Epidermal melanocyte (primary cell): ENCODE data around the gene SSMEM1.
A peak's percentile ranks its signal among the peaks of the same experiment; 100 is the strongest.
"Not testable (repeated sequence)": the region's sequence is repeated elsewhere in the genome, so short reads cannot be mapped to it uniquely, and the experiment has no call there.

Experiments used
- DNase-seq: peaks from one replicate; pipeline ENCODE4 v3.0.0; 2011; ENCODE audit warnings: low spot score; ENCODE audit not compliant: insufficient read length

SSMEM1 gene, protein sequence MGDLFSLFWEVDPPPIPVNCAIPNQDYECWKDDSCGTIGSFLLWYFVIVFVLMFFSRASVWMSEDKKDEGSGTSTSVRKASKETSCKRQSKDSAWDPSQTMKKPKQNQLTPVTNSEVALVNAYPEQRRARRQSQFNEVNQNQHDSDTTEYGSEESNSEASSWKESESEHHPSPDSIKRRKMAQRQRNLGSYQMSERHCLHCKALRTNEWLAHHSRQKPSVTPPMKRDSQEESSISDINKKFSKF

DNA sequence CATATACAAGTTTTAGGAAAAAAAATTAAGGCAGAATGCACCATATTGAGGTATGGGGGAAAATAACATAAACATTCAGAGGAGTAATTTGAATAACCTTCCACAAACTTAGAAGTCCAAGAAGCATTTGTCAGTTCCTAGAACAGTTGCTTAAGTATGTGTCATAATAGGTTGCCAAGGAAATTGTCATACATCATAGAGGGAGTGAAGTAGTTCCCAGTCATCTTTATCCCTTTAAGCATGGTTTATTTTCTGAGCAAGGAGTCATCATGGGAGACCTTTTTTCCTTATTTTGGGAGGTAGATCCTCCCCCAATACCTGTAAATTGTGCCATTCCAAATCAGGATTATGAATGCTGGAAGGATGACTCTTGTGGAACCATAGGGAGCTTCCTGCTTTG, at the start of gene SSMEM1:
SSMEM1 (plus strand) TSS at position 219 of the 400 bp plus-strand sequence; CDS start at position 270, 51 bp downstream.
- no peak for DNase-seq

DNA sequence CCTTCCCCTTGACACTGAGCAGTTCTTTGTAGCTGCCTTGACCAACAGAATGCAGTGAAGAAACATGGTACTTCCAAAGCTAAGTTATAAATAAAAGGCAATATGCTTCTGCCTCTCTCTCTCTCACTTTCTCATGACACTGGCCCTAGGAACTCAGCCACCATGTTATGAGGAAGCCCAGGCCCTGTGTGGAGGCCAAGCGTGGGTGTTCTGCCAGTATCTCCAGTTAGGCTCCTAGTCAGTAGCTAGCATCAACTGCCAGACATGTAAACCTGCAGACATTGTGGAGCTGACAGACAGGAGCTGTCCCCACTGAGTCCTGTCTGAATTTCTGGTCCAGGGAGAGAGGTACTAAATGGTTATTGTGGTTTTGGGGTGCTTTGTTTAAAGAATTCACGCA, 47.6 kb upstream of the SSMEM1 start:
- DNase-seq: no peak

DNA sequence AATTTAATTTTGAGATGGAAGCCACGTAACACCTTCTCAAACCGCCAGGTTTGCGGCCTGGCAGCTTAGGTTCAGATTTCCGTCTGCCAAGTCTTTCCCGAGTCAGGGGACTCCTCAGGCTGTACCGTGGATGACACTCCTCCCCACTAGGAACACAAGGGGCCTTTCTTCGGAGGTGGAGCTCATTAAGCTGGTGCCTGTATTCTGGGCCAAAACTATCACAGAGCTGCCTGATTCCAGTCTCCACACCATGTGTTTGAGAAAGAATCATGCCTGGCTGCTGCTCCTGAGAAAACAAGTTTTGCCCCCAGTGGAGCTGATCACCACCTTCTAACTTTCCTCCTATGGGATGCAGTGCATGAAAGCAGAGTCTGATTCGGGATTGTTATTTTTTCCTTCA, 47.2 kb upstream of the SSMEM1 start:
- no peak for DNase-seq

DNA sequence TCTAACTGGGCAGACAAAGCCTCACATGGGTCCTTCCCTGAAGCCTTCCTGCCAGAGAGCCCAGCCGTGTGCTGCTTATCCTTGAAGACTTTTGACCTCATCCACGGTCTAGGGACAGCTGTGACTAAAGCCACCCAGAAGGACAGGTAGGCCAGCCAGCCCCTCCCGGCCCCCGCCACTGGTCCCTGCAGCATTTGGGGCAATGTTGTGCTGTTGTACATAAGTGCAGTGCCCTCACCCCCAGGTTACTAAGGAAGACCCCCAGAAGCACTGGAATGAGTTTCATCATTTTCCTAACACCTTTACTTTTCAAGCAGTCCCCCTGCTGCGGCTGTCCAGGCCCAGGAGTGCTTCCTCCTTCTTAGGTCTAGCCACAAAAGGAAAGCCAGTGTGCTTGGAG, 45.5 kb upstream of the SSMEM1 start:
- no peak for DNase-seq

DNA sequence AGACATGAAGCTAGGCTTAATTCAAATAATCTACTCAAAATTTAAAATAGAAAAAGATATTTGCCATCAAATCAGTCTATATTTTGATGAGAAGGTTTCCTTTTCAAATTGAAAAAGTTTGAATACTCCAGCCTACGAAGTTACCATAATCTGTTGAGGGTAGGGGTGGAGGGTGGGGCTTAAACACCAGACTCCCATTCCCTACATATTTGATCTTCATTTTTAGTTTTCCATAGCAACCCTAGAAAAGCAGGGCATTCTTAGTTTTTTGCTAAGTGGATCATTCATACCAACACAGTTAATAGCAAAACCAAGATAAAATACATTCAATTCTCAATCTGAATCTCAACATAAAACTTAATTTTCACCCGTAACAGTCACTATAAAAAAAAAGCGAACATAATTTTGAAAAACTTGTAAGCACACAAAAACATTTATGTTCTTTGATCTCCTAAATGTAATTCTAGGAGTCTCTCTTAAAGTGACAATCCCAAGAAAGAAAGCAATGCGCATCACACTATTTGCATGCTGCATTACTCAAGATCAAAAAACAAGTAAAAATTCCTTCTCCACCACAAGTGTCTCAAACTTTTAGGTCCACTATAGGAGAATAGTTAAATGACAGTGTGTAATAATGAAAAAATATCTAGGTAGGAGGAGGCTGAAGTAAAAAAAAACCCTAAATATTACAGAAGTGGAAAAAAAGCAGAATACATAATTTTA, 33.3 kb upstream of the SSMEM1 start:
- no peak for DNase-seq

DNA sequence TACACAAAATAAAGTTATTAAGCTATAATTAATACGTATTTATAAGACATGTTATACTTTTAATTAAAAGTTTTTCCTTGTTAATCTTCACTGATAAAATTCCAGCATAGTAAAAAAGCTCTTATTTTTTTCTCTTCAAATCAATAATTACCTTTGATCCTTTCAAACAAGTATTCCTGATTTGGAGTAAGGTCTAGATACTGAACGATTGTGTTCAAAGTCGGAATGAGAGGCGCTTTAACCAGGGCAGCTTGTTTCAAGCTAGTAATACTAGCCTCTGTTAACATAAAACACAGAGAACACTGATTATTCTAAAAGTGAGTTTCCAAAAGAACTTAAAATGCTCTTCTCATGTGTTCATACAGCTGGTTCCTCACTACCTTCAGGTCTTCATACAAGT, 29.4 kb upstream of the SSMEM1 start:
- DNase-seq: no peak

DNA sequence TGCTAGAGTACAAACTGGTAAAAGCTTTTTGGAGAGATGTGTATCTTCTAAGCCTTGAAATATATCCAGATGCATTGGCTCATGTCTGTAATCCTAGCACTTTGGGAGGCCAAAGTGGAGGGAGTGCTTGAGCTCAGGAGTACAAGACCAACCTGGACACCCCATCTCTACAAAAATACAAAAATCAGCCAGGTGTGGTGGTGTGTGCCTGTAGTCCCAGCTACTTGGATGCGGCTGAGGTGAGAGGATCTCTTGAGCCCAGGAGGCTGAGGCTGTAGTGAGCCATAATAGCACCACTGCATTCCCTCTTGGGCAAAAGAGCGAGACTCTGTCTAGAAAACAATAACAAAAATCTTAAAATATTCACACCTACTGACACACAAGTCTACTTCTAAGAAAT, 28.0 kb upstream of the SSMEM1 start:
- DNase-seq: no peak

DNA sequence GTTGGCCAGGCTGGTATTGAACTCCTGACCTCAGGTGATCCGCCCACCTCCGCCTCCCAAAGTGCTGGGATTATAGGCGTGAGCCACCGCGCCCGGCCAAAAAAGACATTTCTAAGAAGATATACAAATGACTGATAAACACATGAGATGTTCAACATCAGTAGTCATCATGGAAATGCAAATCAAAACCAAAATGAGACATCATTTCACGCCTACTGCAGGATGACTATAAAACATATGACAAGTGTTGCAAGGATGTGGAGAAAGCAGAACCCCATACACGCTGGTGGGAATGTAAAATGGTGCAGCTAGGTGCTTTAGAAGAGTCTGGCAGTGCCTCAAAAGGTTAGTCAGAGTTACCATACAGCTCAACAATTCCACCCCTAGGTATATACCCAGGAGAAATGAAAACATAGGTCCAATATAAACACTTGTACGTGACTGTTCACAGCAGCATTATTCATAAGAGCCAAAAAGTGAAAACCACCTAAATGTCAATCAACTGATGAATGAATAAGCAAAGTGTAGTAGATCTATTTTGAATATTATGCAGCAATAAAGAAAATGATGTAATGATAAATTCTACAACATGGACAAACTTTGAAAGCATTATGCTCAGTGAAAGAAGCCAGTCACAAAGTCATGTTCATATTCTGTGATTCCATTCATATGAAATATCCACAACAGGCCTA, 26.9 kb upstream of the SSMEM1 start:
- DNase-seq: no peak

DNA sequence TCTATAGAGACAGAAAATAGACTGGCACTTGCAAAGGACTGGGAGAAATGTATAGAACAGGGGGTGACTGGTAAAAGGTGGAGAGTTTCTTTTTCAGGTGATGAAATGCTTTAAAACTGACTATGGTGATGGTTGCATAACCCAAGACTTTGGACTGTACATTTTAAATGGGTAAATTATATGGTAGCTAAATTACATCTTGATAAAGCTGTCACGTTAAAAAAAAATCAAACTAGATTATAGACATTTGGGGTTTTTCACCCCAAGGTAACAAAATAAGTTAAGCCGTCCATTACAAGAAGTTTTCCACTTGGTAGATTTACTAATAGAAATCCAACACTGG, 26.4 kb upstream of the SSMEM1 start:
- no peak for DNase-seq

DNA sequence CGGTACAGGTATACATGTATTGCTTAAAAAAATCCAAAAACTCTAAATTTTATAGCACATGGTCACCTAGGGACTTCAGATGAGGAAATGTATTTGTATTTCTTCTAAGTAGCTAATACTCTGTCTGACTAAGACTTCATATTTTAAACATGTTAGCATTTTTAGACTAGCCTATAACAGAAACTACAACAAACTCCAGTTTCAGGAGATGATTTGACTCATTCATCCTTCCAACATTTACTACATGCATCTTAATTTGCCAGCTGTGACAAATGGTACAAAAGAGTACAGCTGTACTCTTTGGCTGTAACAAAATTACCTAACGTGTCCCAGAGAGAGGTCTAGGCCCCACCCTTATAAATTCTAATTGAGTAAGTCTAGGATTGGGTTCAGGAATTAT, 24.7 kb upstream of the SSMEM1 start:
- no peak for DNase-seq

DNA sequence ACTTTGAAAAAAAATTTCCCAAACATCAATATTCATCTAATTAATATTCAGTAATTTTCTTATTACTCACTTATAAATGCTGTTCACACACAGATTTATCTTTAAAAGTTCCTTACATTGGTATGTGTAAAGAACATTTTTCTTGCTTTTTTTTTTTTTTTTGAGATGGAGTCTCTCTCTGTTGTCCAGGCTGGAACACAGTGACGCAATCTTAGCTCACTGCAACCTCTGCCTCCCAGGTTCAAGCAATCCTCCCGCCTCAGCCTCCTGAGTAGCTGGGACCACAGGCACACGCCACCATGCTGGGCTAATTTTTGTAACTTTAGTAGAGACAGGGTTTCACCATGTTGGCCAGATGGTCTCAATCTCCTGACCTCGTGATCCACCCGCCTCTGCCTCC, 23.3 kb upstream of the SSMEM1 start:
- DNase-seq: not testable (repeated sequence)

DNA sequence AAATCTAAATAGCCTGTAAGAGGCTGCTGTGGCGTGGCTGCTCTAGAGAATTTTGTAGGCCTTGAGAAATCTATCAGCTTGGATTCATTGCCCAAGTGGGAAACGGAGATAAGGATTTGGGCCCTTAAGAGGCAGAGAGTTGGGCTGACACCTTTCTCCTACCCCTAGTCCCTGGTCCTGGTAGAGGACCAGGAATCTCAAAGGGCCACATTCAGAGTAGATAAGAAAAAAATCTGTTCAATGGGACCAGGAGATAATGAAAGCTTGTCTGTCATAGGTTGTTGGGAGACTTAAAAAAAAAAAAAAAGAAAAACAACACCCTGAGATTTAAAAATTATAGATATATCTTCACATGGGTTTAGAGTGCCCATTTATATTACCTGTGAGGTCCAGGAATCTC, 20.3 kb upstream of the SSMEM1 start:
- DNase-seq: no peak

DNA sequence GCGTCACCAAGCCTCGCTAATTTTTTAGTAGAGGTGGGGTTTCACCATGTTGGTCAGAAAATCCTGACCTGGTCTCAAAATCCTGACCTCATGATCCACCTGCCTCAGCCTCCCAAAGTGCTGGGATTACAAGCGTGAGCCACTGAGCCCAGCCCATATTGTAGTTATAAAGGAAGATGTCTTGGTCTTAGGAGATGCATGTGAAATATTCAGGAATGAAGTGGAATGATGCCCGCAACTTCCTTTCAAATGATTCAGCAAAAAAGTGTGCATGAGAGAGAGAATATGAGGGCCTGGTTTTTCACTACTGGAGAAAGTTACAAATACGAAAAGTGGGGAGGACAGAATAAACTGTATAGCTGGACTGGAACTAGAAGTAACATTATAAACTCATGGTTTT, 18.3 kb upstream of the SSMEM1 start:
- no peak for DNase-seq

DNA sequence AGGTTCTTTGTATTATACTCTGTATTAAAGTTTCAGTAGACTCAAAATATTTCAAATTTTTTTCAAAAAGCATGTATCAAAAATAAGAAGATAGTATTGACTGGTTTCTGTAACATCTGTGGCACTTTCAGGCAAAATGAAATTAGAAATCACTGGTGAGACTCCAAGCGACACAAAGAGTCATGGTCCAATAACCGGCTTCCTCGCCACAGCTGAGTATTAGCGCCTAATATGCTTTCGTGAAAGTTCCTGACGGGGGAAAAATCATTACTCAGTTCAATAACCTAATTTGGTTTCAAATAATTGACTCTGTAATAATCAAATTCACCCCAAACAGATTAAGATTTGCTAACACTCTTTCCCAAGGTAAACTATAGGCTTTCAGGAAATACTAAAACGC, 15.9 kb upstream of the SSMEM1 start:
- no peak for DNase-seq

DNA sequence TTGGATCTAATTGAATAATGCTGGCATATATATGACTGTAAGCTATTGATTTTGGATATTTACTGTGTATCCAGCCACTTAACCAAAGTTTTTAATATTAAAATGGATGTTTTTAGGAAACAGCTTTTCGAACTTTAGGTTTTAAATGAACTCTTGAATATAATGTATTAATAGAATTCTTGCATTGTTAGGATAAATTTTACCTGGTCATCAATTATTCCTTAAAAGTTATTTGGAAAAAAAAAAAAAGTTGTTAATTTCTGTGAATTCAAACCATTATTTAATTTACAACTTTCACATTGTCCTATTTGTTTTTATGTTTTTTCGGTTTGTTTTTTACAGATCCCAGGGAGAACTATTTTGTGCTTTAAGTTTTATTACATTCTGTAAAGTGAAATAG, 12.3 kb upstream of the SSMEM1 start:
- DNase-seq: no peak

DNA sequence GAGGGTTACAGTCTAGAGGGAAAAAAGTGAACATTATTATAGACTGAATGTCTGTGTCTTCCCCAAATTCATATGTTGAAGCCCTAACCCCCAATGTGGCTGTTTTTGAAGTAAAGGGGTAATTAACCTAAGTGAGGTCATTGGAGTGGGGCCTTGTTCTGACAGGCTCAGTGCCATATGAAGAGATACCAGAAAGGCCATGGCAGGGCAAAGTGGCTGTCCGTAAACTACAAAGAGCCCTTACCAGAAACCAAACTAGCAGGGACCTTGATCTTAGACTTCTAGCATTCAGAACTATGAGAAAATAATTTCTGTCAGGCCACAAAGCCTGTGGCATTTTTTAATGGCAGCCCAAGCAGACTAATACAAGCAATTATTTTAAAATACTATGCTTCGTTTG, 11.2 kb upstream of the SSMEM1 start:
- no peak for DNase-seq

DNA sequence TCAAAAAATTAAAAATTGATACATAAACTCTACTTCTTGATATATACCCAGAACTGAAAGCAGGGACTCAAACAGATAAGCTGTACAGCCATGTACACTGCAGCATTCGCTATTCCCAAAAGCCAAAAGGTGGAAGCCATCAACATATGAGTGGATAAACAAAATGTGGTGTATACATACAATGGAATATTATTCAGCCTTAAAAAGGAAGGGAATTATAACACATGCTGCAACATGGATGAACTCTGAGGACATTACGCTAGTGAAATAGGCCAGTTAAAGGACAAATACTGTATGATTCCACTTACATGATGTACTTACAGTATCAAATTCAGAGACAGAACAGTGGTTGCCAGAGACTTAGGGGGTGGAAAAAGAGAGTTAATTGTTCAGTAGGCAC, 10.6 kb upstream of the SSMEM1 start:
- no peak for DNase-seq

DNA sequence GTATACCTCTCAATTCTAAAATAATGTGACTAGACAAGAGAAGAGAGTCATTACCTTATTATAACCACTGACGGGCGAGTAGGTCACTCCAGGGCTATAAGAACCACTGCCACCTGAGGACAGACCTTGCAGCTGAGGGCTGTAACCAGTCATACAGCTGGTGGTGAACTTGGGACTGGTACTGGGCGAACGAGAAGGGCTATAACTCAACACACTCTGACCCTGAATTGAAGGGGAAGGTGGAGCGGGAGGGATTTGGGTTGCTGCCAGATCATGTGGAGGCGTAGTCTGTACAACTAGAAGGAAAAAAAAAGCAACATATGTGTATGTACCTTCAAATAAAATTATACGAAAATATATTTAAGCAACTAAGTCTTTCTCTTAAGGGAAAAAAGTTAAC, 5.9 kb upstream of the SSMEM1 start:
- no peak for DNase-seq

DNA sequence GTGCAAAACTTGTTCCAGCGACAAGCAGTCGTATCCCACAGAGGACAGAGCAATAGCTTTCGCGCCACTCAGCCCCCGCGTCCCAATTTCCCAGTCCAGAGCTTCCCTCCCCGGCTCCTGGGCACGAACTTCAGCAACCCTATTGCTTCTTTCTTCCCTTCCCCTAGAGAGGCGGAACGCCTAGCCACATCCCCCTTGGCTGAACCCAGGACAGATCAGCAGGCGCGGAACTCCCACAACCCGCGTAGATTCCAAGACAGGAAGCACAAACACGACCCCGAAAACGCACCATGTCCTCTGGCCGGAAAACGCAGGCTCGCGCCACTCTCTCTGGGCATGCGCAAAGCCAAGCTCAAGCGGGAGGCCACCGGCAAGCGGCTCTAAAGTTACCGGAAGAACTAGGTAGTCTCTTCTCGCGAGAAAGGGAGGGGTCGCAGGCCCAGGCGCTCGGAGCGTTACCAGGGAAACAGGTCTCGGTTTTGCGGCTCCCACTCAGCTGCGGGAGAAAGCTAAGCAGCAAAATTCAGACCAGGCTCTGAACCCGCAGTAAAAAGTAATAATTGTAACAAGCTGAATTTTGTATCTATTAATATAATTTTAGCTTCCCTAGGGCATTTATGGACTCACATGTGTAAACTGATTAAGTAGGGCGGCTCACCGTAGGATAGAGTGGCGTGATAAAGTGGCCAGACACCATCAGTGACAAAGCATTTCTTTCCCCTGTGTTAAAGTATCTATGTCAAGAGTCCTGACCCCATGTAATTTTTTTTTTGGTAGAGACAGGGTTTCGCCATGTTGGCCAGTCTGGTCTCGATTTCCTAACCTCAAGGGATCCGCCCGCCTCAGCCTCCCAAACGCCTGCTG, 2.3 kb upstream of the SSMEM1 start, which contains the start of gene TMEM209:
TMEM209 (minus strand) TSS at position 323 of the 864 bp plus-strand sequence; CDS start at position 292, 31 bp downstream.
- DNase-seq: peak; percentile 83

DNA sequence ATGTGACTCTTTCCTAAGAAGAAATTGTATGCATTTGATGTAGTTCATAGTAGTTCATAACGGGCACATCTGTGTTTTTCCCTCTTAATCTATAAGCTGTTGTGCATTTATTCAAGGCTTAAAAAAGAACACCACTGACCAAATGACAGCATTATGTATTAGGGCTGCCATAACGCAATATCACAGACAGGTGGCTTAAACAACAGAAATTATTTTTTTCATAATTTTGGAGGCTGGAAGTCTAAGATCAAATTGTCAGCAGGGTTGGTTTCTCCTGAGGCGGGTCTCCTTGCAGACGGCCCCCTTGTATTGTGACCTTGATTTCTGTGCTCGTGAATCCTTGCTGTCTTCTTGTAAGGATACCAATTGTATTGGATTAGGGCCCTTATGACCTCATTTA, 627 bp upstream of the SSMEM1 start:
- DNase-seq: no peak

DNA sequence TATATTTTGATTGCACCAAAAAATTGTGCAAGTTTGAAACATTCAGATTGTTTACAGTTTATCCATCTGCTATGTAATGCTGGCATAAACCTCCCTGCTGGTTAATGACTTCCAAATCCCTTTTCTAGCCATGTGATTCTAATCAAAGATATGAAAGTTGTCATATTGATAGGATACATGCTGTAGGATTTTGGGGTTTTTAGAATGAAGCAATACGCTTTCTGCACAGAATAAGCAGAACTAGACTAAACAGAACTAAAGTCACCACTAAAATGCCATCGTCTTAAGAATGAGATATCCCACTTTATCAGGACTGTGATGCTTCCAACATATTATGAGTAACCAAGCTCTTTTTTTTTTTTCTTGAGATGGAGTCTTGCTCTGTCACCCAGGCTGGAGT, 856 bp downstream of the SSMEM1 start:
- DNase-seq: no peak
